ENCODE measurements around the gene SALL3. TPM values are rescaled to one million over a fixed set of nuclear protein-coding genes. Genes with fewer than 3 reads are reported as not detected.

The SALL3 gene
- total RNA-seq, 1 donor from 2014 or later: 0.36 TPM

- H3K4me1 ChIP-seq: no peaks in the 10 kb centered on the region
- DNase-seq: no peak
- peaks cover 5% of the 10 kb centered on the region for H3K9me3 ChIP-seq (replicated peaks)
- no peak overlapping the region for H3K27ac ChIP-seq (replicated peaks)
- no peaks in the 10 kb centered on the region for H3K36me3 ChIP-seq
- TF ChIP-seq, protein P1, sequence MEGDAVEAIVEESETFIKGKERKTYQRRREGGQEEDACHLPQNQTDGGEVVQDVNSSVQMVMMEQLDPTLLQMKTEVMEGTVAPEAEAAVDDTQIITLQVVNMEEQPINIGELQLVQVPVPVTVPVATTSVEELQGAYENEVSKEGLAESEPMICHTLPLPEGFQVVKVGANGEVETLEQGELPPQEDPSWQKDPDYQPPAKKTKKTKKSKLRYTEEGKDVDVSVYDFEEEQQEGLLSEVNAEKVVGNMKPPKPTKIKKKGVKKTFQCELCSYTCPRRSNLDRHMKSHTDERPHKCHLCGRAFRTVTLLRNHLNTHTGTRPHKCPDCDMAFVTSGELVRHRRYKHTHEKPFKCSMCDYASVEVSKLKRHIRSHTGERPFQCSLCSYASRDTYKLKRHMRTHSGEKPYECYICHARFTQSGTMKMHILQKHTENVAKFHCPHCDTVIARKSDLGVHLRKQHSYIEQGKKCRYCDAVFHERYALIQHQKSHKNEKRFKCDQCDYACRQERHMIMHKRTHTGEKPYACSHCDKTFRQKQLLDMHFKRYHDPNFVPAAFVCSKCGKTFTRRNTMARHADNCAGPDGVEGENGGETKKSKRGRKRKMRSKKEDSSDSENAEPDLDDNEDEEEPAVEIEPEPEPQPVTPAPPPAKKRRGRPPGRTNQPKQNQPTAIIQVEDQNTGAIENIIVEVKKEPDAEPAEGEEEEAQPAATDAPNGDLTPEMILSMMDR (IDR thresholded peaks at IDR 0.05; ENCODE audit: borderline replicate concordance): no peak
- H3K27me3 ChIP-seq (ENCODE audit: low read depth): peaks cover 76% of the 10 kb centered on the region
- intact Hi-C loops (cut with micrococcal nuclease): no loop called here
- no peak overlapping the region for H3K4me3 ChIP-seq
These were observed 32.3 kb upstream of the SALL3 start for GRCh38 chr18:78947291-78947690.

DNA sequence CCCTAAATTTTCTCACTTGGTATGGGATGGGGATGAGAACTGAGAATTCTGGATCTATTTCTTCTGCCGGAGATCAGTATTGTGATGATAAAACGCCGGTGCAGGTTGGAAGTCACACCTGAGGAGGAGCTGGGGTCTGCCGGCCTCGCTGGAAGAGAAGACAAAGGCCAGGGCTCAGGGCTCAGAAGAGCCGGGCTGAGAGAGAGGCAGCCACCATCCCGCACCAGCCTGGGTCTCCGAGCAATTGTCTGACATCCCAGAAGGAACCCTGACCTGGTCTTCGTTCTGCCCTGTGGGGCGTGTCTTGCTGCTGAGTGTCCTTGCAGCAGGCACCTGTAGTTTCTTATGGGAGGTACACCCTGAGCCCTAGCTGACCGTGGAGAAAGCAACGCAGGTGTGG is 31.4 kb upstream of the SALL3 start:
- Histone ChIP-seq H3K4me1 (no peaks in the 10 kb centered on the region), H3K27ac (replicated peaks) (no peak overlapping the region), H3K9me3 (replicated peaks) (peaks cover 5% of the 10 kb centered on the region), H3K36me3 (no peaks in the 10 kb centered on the region), H3K27me3 (ENCODE audit: low read depth) (peaks cover 69% of the 10 kb centered on the region), H3K4me3 (no peak overlapping the region)
- DNase-seq: no peak
- intact Hi-C loops (cut with micrococcal nuclease): no loop called here
- TF ChIP-seq, protein P1 (IDR thresholded peaks at IDR 0.05; ENCODE audit: borderline replicate concordance): no peak

DNA sequence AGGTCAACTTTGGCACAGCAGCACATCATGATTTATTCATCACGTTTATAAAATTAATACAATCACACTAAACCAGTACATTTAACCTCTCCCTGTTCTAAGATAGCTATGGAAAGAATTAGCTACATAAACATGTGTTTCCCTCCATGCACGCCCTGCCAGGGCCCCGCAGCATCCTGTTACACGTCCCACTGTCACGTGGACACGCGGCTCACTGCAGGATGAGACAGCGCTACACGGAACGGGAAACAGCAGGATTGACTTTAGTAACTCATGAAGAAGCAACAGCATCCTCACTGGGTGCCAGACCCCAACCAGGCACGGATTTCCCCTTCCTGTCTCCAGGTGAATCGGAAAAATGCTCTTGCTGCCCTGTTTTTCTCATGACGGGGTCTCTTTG is 30.9 kb upstream of the SALL3 start:
- Histone ChIP-seq H3K27ac (replicated peaks) (no peak overlapping the region), H3K4me3 (no peak overlapping the region), H3K9me3 (replicated peaks) (peaks cover 5% of the 10 kb centered on the region), H3K4me1 (no peaks in the 10 kb centered on the region), H3K27me3 (ENCODE audit: low read depth) (peaks cover 64% of the 10 kb centered on the region), H3K36me3 (no peaks in the 10 kb centered on the region)
- TF ChIP-seq, protein P1 (IDR thresholded peaks at IDR 0.05; ENCODE audit: borderline replicate concordance): no peak
- no peak for DNase-seq
- intact Hi-C loops (cut with micrococcal nuclease): no loop called here

GRCh38 chr18:78949216-78949615 is 30.4 kb upstream of the SALL3 start:
- Histone ChIP-seq H3K9me3 (replicated peaks) (peaks cover 5% of the 10 kb centered on the region), H3K27ac (replicated peaks) (no peak overlapping the region), H3K4me3 (no peak overlapping the region), H3K4me1 (no peaks in the 10 kb centered on the region), H3K36me3 (no peaks in the 10 kb centered on the region), H3K27me3 (ENCODE audit: low read depth) (peaks cover 60% of the 10 kb centered on the region)
- intact Hi-C loops (cut with micrococcal nuclease): no loop called here
- TF ChIP-seq, protein P1 (IDR thresholded peaks at IDR 0.05; ENCODE audit: borderline replicate concordance): no peak
- no peak for DNase-seq

- no peaks in the 10 kb centered on the region for H3K4me1 ChIP-seq
- no peak overlapping the region for H3K4me3 ChIP-seq
- intact Hi-C loops (cut with micrococcal nuclease): no loop called here
- H3K9me3 ChIP-seq (replicated peaks): peaks cover 5% of the 10 kb centered on the region
- DNase-seq: no peak
- H3K36me3 ChIP-seq: no peaks in the 10 kb centered on the region
- H3K27me3 ChIP-seq (ENCODE audit: low read depth): peaks cover 61% of the 10 kb centered on the region
- H3K27ac ChIP-seq (replicated peaks): no peak overlapping the region
- TF ChIP-seq, protein P1 (IDR thresholded peaks at IDR 0.05; ENCODE audit: borderline replicate concordance): no peak
These were observed 29.2 kb upstream of the SALL3 start for GRCh38 chr18:78950386-78950785.

DNA sequence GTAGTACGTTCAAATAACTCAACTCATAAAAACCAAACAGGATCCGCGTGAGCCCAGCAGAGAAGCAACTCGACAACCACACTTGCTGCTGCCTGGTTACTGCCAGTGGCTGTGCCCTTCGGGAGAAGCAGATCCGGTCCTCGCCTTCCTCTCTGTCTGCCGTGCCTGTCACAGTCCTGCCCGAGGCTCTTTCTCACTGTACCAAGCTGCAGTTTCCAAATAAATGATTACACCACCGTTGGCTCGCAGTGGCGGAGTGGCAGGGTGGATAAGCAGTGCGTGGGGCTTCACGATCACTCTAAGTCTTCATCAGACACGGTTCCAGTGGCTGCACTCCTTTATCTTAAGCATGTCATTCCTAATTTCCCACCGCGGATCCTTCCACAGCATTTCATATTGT is 26.1 kb upstream of the SALL3 start:
- no peak for DNase-seq
- Histone ChIP-seq H3K27ac (replicated peaks) (no peak overlapping the region), H3K27me3 (ENCODE audit: low read depth) (peaks cover 41% of the 10 kb centered on the region), H3K4me1 (no peaks in the 10 kb centered on the region), H3K36me3 (no peaks in the 10 kb centered on the region), H3K4me3 (no peak overlapping the region), H3K9me3 (replicated peaks) (peaks cover 5% of the 10 kb centered on the region)
- TF ChIP-seq, protein P1 (IDR thresholded peaks at IDR 0.05; ENCODE audit: borderline replicate concordance): no peak
- intact Hi-C loops (cut with micrococcal nuclease): no loop called here

Measured in left ventricle myocardium inferior (tissue), 1 donor.